ENCODE measurements around the gene PRKAR1B.

The PRKAR1B gene

DNA sequence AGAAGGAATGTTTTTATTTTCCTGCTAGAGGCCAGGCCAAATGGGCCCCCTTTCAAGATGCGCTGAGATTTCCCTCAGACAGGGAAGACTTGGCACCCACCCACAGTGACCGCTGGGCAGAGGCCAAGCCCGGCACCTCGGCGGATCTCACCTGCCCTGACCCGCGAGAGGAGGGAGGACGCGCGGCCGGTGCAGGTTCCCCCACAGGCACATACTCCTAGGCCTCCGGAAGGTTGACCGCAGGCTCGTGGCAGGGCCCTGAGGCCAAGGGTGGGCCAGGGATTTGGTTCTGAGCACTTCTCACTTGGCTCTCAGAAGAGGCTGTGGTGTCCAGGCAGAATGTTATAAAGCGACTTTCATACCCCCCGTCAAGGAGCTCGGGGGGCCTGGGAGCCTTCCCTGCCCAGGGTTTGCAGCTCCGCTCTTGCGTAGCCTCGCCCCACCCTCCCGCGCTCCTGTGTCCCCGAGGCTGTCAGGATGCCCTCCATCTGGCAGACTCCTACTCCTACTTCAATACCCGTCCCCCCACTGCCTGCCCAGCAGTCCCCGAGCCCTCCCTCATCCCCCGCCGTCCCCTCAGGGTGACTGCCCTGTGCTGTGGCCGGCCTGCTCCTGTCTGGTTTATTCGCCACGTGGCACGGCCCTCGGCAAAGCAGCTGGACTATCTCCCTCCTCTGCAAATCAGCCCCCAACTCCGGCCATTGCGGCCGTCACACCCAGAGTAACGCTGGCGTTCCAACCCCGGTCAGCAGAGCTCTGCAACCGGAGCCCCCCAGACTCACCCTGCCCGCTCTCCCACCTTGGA, 156.9 kb downstream of the PRKAR1B start:
- Histone ChIP-seq H3K36me3 (ENCODE audit: insufficient read depth, low read depth, low read length) (no peaks in the 10 kb centered on the region; the same call in 1 of the 2 replicates), H3K9me3 (ENCODE audit: insufficient read depth, low read depth, low read length) (peaks cover 5% of the 10 kb centered on the region; the same call in 1 of the 2 replicates), H3K27ac (ENCODE audit: low read length) (no peak overlapping the region), H3K27me3 (ENCODE audit: insufficient read depth, low read length) (no peaks in the 10 kb centered on the region), H3K4me1 (ENCODE audit: insufficient read depth, low read length) (peaks cover 4% of the 10 kb centered on the region; the same call in 1 of the 2 replicates), H3K4me3 (ENCODE audit: low read length) (no peak overlapping the region), H3K9ac (ENCODE audit: low read depth, low read length) (no peak overlapping the region)

GRCh38 chr7:569071-569855, 157.8 kb downstream of the PRKAR1B start:
- peaks cover 5% of the 10 kb centered on the region; the same call in 1 of the 2 replicates for H3K9me3 ChIP-seq (ENCODE audit: insufficient read depth, low read depth, low read length)
- no peaks in the 10 kb centered on the region for H3K36me3 ChIP-seq (ENCODE audit: insufficient read depth, low read depth, low read length)
- no peaks in the 10 kb centered on the region for H3K27me3 ChIP-seq (ENCODE audit: insufficient read depth, low read length)
- no peak overlapping the region for H3K9ac ChIP-seq (ENCODE audit: low read depth, low read length)
- no peak overlapping the region for H3K27ac ChIP-seq (ENCODE audit: low read length)
- no peak overlapping the region for H3K4me3 ChIP-seq (ENCODE audit: low read length)
- peaks cover 4% of the 10 kb centered on the region; the same call in 1 of the 2 replicates for H3K4me1 ChIP-seq (ENCODE audit: insufficient read depth, low read length)

GRCh38 chr7:568031-568951, 158.8 kb downstream of the PRKAR1B start:
- Histone ChIP-seq H3K27ac (ENCODE audit: low read length) (no peak overlapping the region), H3K9me3 (ENCODE audit: insufficient read depth, low read depth, low read length) (peaks cover 5% of the 10 kb centered on the region; the same call in 1 of the 2 replicates), H3K9ac (ENCODE audit: low read depth, low read length) (no peak overlapping the region), H3K36me3 (ENCODE audit: insufficient read depth, low read depth, low read length) (no peaks in the 10 kb centered on the region), H3K4me1 (ENCODE audit: insufficient read depth, low read length) (peaks cover 4% of the 10 kb centered on the region; the same call in 1 of the 2 replicates), H3K27me3 (ENCODE audit: insufficient read depth, low read length) (no peaks in the 10 kb centered on the region), H3K4me3 (ENCODE audit: low read length) (no peak overlapping the region)

DNA sequence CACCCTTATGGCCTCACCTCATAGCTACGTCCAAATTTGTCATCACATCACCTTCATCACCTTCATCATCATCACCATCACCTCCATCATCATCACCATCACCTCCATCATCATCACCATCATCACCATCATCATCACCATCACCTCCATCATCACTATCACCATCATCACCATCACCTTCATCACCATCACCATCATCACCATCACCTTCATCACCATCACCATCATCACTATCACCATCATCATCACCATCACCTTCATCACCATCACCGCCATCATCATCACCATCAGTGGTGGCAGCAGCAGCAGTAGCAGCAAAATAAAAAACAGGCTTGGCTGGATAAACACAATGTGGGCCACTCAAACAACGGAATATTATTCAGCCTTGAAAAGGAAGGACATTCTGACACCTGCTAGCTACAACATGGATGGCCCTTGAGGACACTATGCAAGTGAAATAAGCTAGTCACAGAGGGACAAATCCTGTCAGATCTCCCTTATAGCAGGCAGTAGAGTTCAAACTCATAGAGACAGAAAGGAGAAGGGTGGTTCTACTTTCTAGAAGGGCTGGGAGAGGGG, 159.7 kb downstream of the PRKAR1B start:
- H3K9ac ChIP-seq (ENCODE audit: low read depth, low read length): no peak overlapping the region
- H3K4me3 ChIP-seq (ENCODE audit: low read length): no peak overlapping the region
- H3K27me3 ChIP-seq (ENCODE audit: insufficient read depth, low read length): no peaks in the 10 kb centered on the region
- H3K4me1 ChIP-seq (ENCODE audit: insufficient read depth, low read length): peaks cover 4% of the 10 kb centered on the region; the same call in 1 of the 2 replicates
- H3K27ac ChIP-seq (ENCODE audit: low read length): no peak overlapping the region
- peaks cover 5% of the 10 kb centered on the region; the same call in 1 of the 2 replicates for H3K9me3 ChIP-seq (ENCODE audit: insufficient read depth, low read depth, low read length)
- no peaks in the 10 kb centered on the region for H3K36me3 ChIP-seq (ENCODE audit: insufficient read depth, low read depth, low read length)

GRCh38 chr7:566100-566499, 161.0 kb downstream of the PRKAR1B start:
- Histone ChIP-seq H3K4me3 (ENCODE audit: low read length) (no peak overlapping the region), H3K4me1 (ENCODE audit: insufficient read depth, low read length) (no peaks in the 10 kb centered on the region), H3K9ac (ENCODE audit: low read depth, low read length) (no peak overlapping the region), H3K27ac (ENCODE audit: low read length) (no peak overlapping the region), H3K36me3 (ENCODE audit: insufficient read depth, low read depth, low read length) (no peaks in the 10 kb centered on the region), H3K9me3 (ENCODE audit: insufficient read depth, low read depth, low read length) (peaks cover 5% of the 10 kb centered on the region; the same call in 1 of the 2 replicates), H3K27me3 (ENCODE audit: insufficient read depth, low read length) (no peaks in the 10 kb centered on the region)

DNA sequence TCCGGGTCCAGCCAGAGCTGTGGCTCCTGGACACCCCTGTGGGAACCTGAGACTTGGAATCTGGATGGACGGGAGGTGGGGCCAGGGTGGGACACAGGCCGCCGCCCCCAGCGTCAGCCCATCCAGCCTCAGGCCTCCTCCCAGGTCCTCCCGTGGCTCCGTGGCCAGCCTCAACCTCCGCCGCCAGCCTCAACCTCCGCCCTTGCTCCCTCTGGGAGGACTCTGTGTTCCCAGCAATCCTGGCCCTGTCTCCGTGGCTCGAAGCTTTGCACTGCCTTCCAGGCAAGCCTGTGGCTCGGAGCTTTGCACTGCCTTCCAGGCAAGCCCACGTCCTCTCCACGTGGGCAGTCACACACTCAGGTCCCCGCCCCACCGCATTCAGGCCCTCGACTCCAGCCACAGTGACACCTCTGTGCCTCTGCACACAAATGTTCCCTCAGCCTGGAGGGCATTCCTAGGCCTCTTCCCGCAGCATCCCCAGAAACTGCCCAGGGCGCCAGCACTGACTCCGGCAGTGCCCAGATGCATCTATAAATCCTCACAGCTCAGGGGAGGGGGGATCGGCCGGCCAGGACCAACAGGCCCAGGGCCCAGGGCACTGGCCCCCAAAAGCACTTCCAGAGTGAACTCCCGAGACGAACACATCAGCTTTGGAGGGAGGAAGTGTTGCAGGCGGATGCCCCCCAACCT, 162.8 kb downstream of the PRKAR1B start:
- Histone ChIP-seq H3K9me3 (ENCODE audit: insufficient read depth, low read depth, low read length) (peaks cover 5% of the 10 kb centered on the region; the same call in 1 of the 2 replicates), H3K4me3 (ENCODE audit: low read length) (no peak overlapping the region), H3K36me3 (ENCODE audit: insufficient read depth, low read depth, low read length) (no peaks in the 10 kb centered on the region), H3K27ac (ENCODE audit: low read length) (no peak overlapping the region), H3K9ac (ENCODE audit: low read depth, low read length) (no peak overlapping the region), H3K27me3 (ENCODE audit: insufficient read depth, low read length) (no peaks in the 10 kb centered on the region), H3K4me1 (ENCODE audit: insufficient read depth, low read length) (no peaks in the 10 kb centered on the region)

DNA sequence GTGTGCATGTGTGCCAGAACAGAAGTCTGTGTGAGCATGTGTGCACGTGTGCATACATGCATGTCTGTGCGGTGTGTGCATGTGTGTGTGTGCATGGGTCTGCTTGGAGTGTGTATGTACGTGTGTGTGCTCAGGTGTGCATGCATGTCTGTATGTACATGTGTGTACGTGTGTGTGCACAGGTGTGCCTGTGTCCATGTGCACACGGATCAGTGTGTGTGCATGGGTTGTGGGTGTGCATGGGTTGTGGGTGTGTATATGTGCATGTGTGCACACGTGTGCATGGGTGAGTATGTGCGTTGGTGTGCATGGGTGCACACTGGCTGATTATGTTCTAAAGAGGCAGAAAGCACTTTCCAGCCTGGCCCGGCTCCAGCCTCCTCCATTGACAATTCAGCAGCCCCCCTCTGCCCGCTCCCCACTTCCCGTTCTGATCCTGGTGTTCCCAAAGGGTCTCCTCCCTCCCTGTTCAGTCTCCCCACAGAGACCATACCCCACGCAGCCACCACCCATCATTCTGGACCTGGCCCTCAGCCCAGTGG, 163.4 kb downstream of the PRKAR1B start:
- no peaks in the 10 kb centered on the region for H3K4me1 ChIP-seq (ENCODE audit: insufficient read depth, low read length)
- no peaks in the 10 kb centered on the region for H3K27me3 ChIP-seq (ENCODE audit: insufficient read depth, low read length)
- no peak overlapping the region for H3K4me3 ChIP-seq (ENCODE audit: low read length)

DNA sequence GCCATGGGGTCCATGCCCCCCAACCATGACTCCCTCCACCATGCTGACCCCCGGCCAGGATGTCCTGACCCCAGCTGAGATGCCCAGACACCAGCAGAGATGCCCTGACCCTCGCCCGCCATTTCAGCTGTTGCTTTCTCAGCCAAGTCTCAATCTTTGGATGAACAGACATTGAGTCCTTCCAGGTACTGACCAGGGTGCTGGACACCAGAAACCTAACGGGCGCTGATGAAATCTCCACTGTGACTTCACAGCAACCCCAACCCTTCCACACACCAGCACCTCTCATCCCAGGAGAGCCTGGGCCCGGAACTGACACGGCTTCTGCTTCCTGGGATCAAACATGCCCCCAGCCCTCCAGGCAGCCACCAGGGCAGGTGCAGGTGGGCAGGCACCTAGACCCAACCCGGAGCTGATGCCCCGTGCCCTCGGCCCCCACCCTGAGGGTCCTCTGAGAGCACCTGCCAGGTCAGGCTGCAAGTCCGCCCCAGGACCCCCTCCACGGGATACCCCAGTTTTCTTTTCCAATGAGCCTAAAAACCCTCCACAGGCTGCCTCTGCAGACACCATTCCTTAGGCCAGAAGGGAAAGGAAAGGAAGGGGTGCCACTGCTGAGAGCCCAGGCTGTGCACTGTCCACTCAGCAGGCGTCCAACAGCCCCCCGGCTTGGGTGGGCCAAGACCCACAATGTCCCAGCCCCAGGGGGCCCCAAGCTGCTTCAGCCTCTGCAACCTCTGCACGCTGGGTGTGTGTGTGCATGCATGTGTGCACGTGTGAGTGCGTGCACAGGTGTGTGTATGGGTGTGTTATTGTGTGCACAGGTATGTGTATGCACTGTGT, 164.1 kb downstream of the PRKAR1B start:
- H3K27me3 ChIP-seq (ENCODE audit: insufficient read depth, low read length): no peaks in the 10 kb centered on the region

More for the DNA sequence above, 163.4 kb downstream of the PRKAR1B start:
- H3K9ac ChIP-seq (ENCODE audit: low read depth, low read length): no peak overlapping the region
- peaks cover 5% of the 10 kb centered on the region; the same call in 1 of the 2 replicates for H3K9me3 ChIP-seq (ENCODE audit: insufficient read depth, low read depth, low read length)
- no peaks in the 10 kb centered on the region for H3K36me3 ChIP-seq (ENCODE audit: insufficient read depth, low read depth, low read length)
- H3K27ac ChIP-seq (ENCODE audit: low read length): no peak overlapping the region

GRCh38 chr7:562374-562675, 164.8 kb downstream of the PRKAR1B start:
- Histone ChIP-seq H3K4me3 (ENCODE audit: low read length) (no peak overlapping the region), H3K9ac (ENCODE audit: low read depth, low read length) (no peak overlapping the region), H3K4me1 (ENCODE audit: insufficient read depth, low read length) (no peaks in the 10 kb centered on the region), H3K9me3 (ENCODE audit: insufficient read depth, low read depth, low read length) (peaks cover 5% of the 10 kb centered on the region; the same call in 1 of the 2 replicates), H3K36me3 (ENCODE audit: insufficient read depth, low read depth, low read length) (no peaks in the 10 kb centered on the region), H3K27ac (ENCODE audit: low read length) (no peak overlapping the region), H3K27me3 (ENCODE audit: insufficient read depth, low read length) (no peaks in the 10 kb centered on the region)

More for the DNA sequence above, 164.1 kb downstream of the PRKAR1B start:
- H3K36me3 ChIP-seq (ENCODE audit: insufficient read depth, low read depth, low read length): no peaks in the 10 kb centered on the region
- H3K9ac ChIP-seq (ENCODE audit: low read depth, low read length): no peak overlapping the region
- H3K27ac ChIP-seq (ENCODE audit: low read length): no peak overlapping the region
- no peaks in the 10 kb centered on the region for H3K4me1 ChIP-seq (ENCODE audit: insufficient read depth, low read length)
- peaks cover 5% of the 10 kb centered on the region; the same call in 1 of the 2 replicates for H3K9me3 ChIP-seq (ENCODE audit: insufficient read depth, low read depth, low read length)
- H3K4me3 ChIP-seq (ENCODE audit: low read length): no peak overlapping the region

All from iPS-20b (cell line).